HG03159 (cell line): ENCODE data around the gene TMEM52B.
A peak's percentile ranks its signal among the peaks of the same experiment; 100 is the strongest.
"Not testable (repeated sequence)": the region's sequence is repeated elsewhere in the genome, so short reads cannot be mapped to it uniquely, and the experiment has no call there.

Experiments used
- ATAC-seq: cut with Tn5 transposase; IDR thresholded peaks from one replicate; pipeline ENCODE4 v1.9.1; 2021; ENCODE audit warnings: mild to moderate bottlenecking, moderate library complexity; ENCODE audit not compliant: unreplicated experiment

TMEM52B gene

DNA sequence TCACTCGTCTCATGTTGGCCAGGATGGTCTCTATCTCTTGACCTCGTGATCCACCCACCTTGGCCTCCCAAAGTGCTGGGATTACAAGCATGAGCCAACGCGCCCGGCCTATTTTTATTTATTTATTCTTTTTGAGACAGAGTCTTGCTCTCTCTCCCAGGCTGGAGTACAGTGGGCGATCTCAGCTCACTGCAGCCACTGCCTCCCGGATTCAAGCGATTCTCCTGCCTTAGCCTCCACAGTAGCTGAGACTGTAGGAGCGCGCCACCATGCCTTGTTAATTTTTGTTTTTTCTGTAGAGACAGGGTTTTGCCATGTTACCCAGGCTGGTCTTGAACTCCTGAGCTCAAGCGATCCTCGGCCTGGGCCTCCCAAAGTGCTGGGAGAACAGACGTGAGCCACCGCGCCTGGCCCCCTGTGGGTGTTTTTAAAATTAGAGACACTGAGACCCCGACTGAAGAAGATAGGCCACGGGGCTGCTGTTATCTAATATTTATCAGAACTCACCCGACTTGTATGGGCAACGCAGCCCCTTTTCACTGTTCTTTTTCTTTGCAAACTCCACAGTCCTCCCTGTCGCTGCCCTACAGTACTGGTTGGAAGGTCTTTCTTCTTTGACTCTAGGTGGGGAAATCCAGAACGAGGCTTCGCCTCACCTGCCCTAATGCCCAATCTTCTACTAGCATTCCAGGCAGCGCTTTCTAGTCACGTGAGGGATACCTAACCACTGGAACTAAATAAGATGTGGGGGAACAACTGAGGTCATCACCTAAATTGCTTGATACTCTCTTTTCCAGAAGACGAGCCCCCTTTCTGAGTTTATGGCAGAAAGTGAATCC lies 32.5 kb downstream of the TMEM52B start:
- no peak for ATAC-seq

DNA sequence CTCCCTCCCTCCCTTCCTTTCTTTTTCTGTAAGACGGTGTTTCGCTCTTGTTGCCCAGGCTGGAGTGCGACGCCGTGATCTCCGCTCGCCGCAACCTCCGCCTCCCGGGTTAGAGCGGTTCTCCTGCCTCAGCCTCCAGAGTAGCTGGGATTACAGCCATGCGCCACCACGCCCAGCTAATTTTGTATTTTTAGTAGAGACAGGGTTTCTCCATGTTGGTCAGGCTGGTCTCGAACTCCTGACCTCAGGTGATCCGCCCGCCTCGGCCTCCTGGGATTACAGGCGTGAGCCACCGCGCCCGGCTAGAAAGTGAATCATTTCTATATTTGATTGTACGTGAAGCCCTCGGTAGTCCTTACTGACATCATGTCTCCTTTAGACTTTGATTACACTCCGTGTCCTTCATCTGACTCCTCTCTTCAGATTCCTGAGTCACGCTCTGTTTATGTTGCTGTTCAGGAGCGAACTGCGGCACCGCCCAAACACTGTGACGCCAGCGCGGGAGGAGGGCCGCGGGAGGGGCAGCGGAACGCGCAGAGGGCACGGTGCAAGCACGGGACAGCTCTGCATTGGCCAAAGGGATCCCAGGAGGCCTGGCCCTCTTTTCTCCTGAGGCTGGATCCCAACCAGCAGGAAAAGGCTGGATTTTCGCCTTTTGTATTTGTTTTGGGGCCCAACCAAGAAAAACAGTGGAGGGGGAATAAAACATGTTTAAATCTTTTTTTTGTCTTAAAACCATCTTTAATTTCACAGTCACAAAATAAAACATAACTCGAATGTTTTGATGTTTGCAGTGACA lies 33.3 kb downstream of the TMEM52B start:
- no peak for ATAC-seq

DNA sequence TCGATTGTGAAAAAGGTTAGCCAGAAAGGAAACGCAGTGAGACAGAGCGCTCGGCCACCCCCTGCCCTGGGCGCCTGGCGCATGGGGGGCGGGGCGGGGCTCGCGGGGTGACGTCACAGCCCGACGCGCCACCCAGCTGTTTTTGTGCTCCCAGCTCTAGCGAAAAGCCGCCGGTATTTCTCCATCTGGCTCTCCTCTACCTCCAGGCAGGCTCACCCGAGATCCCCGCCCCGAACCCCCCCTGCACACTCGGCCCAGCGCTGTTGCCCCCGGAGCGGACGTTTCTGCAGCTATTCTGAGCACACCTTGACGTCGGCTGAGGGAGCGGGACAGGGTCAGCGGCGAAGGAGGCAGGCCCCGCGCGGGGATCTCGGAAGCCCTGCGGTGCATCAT lies 33.9 kb downstream of the TMEM52B start, which contains the start of gene GABARAPL1:
TSS of gene GABARAPL1 (plus strand) at position 139 of the 393 bp plus-strand sequence. CDS start at position 392, 253 bp downstream.
- peak; percentile 71 for ATAC-seq

DNA sequence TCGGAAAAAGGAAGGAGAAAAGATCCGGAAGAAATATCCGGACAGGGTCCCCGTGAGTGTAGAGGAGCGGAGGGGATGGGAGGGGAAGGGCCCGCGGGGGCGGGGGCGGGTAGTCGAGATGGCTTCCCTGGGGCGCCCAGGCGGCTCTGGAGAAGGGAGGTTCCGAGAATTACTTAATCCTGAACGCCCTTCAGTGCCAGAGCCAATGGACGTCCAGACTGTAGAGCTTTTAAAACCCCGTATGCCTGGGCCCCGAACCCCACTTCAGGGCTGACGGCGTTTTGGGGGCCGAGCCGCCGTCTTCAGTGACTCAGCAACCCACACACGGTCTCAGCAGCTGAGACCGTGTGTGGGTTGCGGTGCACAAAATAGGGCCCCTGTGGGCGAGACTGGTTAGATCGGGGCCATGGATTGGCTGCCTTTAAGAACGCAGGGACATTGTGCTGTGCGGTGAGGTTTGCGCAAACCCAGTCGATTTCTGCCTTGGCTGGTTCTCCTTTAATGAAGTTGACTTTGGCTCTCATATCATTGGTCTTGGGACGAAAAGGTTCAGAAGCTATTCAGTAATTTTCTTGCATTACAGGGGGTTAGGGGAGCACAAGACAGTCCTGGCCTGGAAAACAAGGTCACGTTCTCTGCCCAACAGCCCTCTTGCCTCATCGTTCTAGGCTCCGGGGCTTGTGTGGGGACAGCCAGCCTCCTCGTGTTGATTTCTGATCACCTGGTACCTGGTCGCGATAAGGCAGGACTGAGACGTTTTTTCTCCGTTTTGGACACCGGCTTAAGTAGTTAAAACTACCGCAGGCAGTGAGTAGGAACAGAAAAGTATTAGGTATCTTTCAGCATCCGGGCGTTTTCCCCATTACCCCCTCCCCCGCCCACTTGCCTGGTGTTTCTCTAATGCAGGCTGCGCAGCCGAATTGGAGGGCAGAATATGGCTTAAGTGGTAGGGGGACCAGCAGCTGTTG lies 34.6 kb downstream of the TMEM52B start:
- ATAC-seq, result peak; percentile 39

DNA sequence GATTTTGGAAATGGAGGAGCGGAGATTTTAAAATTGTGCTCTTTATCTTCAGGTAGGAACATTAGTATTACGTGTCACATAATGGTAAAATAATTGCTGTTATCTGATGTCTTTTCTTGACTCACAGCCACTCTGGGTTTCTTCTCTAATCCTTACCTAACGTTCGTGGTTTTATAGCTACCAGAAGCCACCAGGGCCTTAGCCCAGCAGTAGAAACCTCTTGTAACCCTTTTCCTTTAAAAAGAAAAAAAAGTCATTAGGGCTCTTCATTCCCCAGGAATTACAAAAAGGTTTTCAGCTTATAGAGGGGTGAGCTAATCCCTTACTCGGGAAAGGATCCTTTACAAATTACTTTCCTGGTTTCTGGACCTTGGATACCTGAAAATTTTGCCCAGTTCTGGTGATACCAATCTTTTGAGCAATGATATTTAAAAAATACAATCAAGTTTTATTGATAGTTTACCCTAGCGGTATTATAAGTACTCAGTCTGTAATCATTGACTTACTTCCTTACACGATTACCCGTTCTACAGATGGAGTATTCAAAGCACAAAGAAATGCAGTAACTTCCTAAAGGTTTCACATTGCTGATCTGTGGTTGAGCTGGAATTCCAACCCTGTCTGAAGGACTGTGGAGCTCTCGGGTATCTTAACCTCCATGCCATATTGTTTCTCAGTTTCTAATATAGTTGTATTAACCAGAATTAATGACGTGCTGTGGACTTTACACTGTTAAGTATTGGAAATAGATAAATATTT lies 35.5 kb downstream of the TMEM52B start:
- no peak for ATAC-seq

DNA sequence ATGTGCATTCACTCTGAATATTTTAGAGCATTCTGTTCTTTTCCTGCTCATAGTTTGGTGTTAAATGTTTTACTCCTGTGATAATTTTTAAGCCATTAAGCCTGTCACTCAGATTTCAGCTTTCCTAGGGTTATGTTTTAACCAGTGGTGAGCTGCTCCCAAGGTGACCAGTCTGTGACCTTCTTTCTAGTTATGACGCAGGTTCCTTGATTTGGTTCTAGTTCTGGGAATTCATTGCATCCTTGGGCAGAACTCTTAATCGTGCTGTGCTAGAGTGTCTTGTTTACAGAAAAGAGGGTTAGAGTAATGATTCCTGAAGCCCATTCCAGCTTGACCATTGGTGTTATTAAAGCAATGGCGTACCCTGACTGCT lies 36.0 kb downstream of the TMEM52B start:
- ATAC-seq, result no peak

DNA sequence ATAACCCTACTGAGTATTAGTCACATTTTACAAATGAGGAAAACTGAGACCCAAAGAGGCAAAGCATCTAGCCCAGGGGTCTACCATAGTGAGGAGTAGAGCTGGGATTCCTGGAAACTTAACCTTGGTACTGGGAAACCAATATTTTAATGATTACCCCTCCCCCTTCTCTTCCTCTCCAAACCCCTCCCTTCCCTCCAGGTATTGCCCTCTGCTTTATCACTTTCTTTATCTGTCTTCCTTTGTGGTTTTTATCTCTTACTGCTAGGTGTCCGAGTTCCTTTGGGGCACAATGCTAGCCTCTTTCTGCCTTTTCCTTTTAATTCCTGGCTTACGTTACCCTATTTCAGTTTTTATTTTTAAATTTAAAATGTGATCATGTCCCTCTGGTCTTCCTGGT lies 36.6 kb downstream of the TMEM52B start:
- ATAC-seq, result no peak

DNA sequence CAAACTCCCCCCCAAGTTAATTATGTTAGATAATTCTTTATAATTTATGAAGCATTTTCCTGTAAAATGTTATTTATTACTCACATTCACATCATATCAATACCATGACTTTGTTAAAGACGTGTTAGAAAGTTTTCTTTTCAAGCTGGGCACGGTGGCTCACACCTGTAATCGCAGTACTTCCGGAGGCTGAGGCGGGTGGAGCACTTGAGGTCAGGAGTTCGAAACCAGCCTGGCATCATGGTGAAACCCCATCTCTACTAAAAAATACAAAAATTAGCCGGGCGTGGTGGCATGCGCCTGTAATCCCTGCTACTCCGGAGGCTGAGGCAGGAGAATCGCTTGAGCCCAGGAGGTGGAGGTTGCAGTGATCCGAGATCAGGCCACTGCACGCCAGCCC lies 37.1 kb downstream of the TMEM52B start:
- not testable (repeated sequence) for ATAC-seq

DNA sequence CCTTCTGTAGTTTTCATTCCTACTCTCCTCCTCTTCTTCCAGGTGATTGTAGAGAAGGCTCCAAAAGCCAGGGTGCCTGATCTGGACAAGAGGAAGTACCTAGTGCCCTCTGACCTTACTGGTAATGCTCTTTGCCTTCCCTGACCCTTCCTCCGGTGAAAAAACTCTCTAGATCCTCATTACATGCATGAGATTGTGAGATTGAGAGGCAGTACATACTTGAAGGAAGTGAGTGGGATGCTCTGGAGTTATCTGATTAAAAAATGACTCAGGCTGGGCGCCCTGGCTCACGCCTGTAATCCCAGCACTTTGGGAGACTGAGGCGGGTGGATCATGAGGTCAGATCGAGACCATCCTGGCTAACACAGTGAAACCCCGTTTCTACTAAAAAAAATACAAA lies 39.2 kb downstream of the TMEM52B start:
- no peak for ATAC-seq

DNA sequence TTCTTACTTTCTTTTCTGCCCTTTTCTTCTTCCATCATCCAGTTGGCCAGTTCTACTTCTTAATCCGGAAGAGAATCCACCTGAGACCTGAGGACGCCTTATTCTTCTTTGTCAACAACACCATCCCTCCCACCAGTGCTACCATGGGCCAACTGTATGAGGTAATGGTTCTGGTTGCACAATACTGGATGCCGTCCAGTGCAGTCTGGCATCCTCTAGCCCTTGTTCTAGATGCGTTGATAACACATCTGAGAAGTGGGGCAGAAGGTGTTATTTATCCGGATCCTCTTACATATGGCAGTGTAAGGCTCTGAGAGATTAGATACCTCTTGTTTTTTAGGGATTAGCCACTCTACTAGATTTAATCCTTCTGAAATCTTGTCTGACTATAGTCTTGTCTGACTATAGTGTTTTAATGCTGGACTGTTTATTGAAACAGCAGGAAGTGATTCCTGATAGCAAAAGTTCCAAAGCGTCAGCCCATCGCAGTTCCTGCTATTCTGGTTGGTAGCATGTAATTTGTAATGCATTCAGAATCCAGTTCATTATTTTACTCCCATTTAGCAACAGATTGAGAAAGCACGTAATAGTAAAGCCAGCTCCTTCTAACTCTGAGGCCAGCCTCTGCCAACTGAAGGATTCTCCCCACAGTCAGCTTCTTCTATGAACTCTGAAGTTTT lies 41.7 kb downstream of the TMEM52B start:
- ATAC-seq, result no peak

DNA sequence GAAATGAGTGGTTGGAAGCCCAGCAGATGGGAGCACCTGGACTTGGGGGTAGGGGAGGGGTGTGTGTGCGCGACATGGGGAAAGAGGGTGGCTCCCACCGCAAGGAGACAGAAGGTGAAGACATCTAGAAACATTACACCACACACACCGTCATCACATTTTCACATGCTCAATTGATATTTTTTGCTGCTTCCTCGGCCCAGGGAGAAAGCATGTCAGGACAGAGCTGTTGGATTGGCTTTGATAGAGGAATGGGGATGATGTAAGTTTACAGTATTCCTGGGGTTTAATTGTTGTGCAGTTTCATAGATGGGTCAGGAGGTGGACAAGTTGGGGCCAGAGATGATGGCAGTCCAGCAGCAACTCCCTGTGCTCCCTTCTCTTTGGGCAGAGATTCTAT lies 43.0 kb downstream of the TMEM52B start:
- no peak for ATAC-seq

DNA sequence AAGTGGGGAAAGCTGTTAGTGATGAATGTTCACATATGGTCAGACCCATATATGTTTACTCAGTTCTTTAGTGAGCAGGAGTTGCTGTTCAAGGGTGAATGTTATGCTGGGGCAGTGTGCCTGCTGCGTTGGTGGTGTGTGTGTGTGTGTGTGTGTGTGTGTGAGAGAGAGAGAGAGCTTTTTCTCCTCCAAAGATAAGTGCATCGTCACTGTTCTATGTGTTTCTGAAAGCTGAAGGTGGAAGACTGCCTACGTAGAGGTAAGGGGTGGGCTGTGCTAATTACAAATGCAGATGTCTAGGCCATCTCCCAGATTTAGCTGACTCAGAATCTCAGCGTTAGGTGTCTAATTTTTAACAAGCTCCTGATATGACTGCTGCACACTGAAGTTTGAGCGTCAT lies 44.4 kb downstream of the TMEM52B start:
- ATAC-seq, result no peak

DNA sequence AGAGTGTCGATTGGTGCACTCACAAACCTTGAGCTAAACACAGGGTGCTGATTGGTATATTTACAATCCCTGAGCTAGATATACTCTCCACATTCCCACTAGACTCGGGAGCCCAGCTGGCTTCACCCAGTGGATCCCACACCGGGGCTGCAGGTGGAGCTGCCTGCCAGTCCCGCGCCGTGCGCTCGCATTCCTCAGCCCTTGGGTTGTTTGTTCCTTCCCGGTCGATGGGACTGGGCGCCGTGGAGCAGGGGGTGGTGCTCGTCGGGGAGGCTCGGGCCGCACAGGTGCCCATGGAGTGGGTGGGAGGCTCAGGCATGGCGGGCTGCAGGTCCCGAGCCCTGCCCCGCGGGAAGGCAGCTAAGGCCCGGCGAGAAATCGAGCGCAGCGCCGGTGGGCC lies 46.6 kb downstream of the TMEM52B start:
- not testable (repeated sequence) for ATAC-seq

DNA sequence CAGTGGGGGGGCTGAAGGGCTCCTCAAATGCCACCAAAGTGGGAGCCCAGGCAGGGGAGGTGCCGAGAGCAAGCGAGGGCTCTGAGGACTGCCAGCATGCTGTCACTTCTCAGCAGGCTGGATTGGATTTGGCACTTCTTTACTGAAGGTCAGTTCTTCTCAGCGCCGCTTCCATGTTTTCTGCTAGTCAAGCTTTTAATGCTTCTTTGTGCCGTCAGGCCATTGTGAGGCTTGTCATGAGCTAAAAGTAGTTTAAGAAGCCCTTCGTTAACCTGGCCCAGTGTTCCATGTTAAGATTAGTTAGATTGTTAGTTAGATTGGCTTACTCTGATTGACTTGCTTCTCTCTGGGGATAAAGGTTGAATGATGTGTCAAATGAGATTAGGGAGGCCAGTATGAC lies 47.3 kb downstream of the TMEM52B start:
- no peak for ATAC-seq

DNA sequence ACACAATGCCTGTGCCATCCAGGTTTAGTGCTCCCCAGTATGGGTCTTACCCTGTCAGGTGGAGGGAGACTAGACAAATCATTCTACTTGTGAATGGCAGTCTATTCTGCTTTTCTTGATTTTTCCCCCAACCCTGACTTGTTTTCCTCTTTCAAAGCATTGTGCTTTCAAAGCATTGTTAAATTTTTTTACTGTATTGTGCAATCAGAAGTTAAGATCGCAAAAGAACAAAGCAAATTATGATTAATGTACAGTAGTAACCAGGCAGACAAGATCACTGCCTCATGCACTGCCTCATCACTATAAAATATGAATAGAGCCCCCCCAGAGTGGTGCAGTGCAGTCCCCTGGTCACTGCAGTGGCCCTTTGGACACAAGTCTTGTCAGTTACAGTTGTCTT lies 47.9 kb downstream of the TMEM52B start:
- no peak for ATAC-seq

DNA sequence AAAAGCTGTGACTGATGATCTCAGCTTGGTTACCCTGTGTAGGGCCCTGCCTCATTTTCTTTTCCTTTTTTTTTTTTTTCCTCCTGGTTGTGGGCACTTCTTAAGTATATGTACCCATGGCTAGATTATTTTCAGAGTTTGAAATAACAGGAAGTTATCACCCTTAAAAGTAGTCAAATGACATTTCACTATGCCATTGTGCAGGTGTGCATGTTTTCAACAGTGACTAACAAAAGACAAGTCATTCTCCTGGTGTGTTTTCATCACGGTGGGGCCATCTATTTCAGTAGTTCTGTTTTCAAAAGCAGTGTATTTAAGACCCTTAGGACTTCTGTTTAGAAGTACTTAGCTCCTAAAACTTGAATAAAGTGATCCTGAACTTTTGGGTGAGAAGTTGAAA lies 48.8 kb downstream of the TMEM52B start:
- no peak for ATAC-seq

DNA sequence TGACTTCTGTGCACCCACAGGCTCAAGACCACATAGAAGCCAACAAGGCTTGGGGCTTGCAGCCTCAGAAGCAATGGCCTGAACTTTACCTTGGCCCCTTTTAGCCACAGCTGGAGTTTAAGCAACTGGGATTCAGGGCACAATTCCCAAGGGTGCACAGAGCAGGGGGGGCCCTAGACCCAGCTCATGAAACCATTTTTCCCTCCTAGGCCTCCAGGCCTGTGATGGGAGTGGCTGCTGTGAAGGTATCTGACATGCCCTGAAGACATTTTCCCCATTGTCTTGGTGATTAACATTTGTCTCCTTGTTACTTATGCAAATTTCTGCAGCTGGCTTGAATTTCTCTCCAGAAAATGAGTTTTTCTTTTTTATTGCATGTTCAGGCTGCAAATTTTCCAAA lies 55.7 kb downstream of the TMEM52B start:
- ATAC-seq, result no peak

DNA sequence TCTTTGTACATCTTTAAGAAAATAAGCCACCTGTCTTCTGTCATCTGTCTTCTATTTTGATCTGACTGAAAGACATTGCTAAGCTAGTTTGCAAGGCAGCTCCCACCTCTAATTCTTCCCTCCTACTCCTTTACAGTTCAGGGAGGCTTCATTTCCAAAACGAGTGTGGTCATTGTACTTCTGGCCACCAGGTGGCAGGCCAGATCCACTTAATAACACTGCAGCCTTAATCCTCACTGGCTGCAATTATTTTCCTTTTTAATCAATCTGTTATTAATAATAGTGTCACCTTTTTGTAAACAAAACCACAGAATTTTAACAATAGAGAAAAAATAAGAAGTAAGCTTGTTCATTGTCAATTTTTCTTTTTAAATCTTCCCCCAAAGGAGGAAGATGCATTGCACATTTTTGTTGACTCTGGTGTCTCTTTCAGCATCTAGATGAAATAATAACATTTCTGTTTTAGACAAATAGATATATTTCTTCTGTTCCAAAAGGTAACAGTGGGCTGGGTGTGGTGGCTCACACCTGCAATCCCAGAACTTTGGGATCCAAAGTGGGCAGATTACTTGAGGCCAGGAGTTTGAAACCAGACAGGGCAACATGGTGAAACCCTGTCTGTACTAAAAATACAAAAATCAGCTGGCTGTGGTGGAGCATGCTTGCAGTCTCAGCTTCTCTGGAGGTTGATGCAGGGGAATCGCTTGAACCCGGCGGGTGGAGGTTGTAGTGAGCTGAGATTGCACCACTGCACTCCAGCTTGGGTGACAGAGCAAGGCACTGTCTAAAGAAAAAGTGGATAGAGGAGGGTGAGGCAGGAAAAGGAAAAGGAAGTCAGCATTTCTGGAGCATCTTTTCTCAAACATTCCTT lies 57.2 kb downstream of the TMEM52B start:
- ATAC-seq, result no peak

DNA sequence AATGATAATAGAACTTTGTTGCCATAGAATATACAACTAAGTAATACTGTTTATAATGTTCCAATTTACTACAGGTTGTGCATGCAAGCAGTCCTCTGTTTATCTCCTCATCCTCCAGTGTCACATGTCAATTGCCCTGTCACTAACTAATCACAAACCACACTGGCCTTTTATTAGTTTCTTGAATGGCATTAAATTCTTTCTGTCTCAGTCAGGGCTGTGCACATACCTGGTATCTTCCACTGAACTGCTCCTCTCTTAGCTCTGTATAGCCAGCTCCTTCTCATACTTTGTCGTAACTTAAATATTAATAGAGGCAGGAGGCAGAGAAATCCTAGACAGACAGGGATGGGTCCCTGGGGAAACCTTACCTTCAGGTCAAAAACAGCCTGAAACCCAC lies 57.9 kb downstream of the TMEM52B start:
- ATAC-seq, result no peak
